ENCODE measurements around the gene ASXL1. TPM values are rescaled to one million over a fixed set of nuclear protein-coding genes. Genes with fewer than 3 reads are reported as not detected.

The ASXL1 gene
- total and polyA plus RNA-seq, 9 of the 15 experiments (the other 6 are each of a cell fraction or from before 2014, with no cell fraction given) = 6.5 to 65.3 (median 32.3) TPM

DNA sequence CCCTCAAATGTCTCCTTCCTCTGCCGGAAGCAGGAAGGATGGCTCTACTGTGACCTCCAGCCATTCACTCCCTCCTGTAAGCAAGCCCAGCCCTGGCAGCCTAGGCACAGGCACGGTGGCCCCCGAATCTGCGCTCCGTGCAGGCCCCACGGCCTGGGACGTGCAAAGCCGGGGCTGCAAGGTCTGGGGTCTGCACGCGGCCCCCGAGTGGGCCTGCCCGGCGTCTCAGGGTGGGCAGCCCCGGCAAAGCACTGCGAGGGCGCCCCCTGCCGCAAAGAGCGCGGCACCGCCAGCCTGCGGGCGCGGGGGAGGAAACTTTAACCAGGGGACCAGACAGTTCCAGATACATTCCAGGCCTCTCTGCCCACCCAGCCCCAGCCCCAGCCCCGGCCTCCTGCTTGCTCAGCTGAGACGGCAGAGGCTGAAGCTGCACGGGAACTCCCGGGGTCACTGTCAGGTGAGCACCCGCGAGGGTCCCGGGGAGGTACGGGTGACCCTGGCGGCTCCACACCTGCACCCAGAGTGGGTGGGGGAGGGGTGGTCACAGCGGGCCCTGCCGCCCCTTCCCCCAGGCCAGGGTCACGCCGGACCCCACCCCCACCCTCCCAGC is 98.8 kb downstream of the ASXL1 start (continued):
- TF ChIP-seq, protein P1, sequence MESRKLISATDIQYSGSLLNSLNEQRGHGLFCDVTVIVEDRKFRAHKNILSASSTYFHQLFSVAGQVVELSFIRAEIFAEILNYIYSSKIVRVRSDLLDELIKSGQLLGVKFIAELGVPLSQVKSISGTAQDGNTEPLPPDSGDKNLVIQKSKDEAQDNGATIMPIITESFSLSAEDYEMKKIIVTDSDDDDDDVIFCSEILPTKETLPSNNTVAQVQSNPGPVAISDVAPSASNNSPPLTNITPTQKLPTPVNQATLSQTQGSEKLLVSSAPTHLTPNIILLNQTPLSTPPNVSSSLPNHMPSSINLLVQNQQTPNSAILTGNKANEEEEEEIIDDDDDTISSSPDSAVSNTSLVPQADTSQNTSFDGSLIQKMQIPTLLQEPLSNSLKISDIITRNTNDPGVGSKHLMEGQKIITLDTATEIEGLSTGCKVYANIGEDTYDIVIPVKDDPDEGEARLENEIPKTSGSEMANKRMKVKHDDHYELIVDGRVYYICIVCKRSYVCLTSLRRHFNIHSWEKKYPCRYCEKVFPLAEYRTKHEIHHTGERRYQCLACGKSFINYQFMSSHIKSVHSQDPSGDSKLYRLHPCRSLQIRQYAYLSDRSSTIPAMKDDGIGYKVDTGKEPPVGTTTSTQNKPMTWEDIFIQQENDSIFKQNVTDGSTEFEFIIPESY (CRISPR knock-in tag; IDR thresholded peaks at IDR 0.05) = peak; percentile 87
- TF ChIP-seq SRSF1 (IDR thresholded peaks at IDR 0.05; ENCODE audit: low read depth, low read length) (no peak), GATA2 (CRISPR knock-in tag; IDR thresholded peaks at IDR 0.05) (no peak), KDM5B (IDR thresholded peaks at IDR 0.05; ENCODE audit: insufficient replicate concordance, low read depth, low read length) (no peak), BRD4 (IDR thresholded peaks at IDR 0.05) (no peak), POLR3G (IDR thresholded peaks at IDR 0.05; ENCODE audit: extremely low read depth, insufficient read length, insufficient replicate concordance) (no peak)
- TF ChIP-seq, protein P2, sequence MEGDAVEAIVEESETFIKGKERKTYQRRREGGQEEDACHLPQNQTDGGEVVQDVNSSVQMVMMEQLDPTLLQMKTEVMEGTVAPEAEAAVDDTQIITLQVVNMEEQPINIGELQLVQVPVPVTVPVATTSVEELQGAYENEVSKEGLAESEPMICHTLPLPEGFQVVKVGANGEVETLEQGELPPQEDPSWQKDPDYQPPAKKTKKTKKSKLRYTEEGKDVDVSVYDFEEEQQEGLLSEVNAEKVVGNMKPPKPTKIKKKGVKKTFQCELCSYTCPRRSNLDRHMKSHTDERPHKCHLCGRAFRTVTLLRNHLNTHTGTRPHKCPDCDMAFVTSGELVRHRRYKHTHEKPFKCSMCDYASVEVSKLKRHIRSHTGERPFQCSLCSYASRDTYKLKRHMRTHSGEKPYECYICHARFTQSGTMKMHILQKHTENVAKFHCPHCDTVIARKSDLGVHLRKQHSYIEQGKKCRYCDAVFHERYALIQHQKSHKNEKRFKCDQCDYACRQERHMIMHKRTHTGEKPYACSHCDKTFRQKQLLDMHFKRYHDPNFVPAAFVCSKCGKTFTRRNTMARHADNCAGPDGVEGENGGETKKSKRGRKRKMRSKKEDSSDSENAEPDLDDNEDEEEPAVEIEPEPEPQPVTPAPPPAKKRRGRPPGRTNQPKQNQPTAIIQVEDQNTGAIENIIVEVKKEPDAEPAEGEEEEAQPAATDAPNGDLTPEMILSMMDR (IDR thresholded peaks at IDR 0.05 in 2 of 3, conservative IDR thresholded peaks at IDR 0.05 in 1 of 3; ENCODE audit: insufficient read depth in 2 of 3, low read depth in 1 of 3, low read length in 3 of 3) = peak in 1 of 3 experiments; percentile 7; a peak in 1 of 6 replicates
